HG03571 (cell line): ENCODE results near the gene LMCD1.

ENCODE experiments used
- ATAC-seq: cut with Tn5 transposase; IDR thresholded peaks from one replicate; pipeline ENCODE4 v1.9.1; 2021; ENCODE audit not compliant: unreplicated experiment

Gene LMCD1

GRCh38 chr3:8504611-8504973 is 3.0 kb downstream of the LMCD1 start:
- no peak for ATAC-seq

GRCh38 chr3:8505621-8506020 is 4.0 kb downstream of the LMCD1 start:
- no peak for ATAC-seq

GRCh38 chr3:8506571-8507061 is 5.0 kb downstream of the LMCD1 start:
- no peak for ATAC-seq

GRCh38 chr3:8507496-8507895 is 5.9 kb downstream of the LMCD1 start:
- no peak for ATAC-seq

GRCh38 chr3:8509961-8510360 is 8.3 kb downstream of the LMCD1 start:
- ATAC-seq, result no peak

- no peak for ATAC-seq
Measured at GRCh38 chr3:8512234-8512633, 10.6 kb downstream of the LMCD1 start.

- no peak for ATAC-seq
Measured at GRCh38 chr3:8516047-8516661, 14.5 kb downstream of the LMCD1 start.

GRCh38 chr3:8516783-8517182 is 15.2 kb downstream of the LMCD1 start:
- ATAC-seq, result no peak

GRCh38 chr3:8517487-8517886 is 15.9 kb downstream of the LMCD1 start:
- ATAC-seq, result no peak

GRCh38 chr3:8518138-8518537 is 16.5 kb downstream of the LMCD1 start:
- no peak for ATAC-seq

GRCh38 chr3:8519156-8519555 is 17.5 kb downstream of the LMCD1 start:
- no peak for ATAC-seq

- no peak for ATAC-seq
Measured at GRCh38 chr3:8519774-8520448, 18.3 kb downstream of the LMCD1 start.

GRCh38 chr3:8520816-8521403 is 19.3 kb downstream of the LMCD1 start:
- no peak for ATAC-seq

GRCh38 chr3:8523041-8523440 is 21.4 kb downstream of the LMCD1 start:
- no peak for ATAC-seq

- ATAC-seq, result no peak
Measured at GRCh38 chr3:8524249-8524648, 22.6 kb downstream of the LMCD1 start.

GRCh38 chr3:8524656-8525399 is 23.2 kb downstream of the LMCD1 start:
- ATAC-seq, result no peak

- ATAC-seq, result no peak
Measured at GRCh38 chr3:8525893-8526292, 24.3 kb downstream of the LMCD1 start.

- no peak for ATAC-seq
Measured at GRCh38 chr3:8529181-8529637, 27.6 kb downstream of the LMCD1 start.

- no peak for ATAC-seq
Measured at GRCh38 chr3:8529738-8530525, 28.3 kb downstream of the LMCD1 start.

- ATAC-seq, result no peak
Measured at GRCh38 chr3:8530581-8530980, 29.0 kb downstream of the LMCD1 start.
